Esophagus muscularis mucosa (tissue), 4 donors: Measurements from ENCODE around the gene CTXND2. TPM values are rescaled to one million over a fixed set of nuclear protein-coding genes. Genes with fewer than 3 reads are reported as not detected.

Source experiments
- DNase-seq: peaks from one replicate; pipeline ENCODE4 v3.0.0-alpha.2; 2017; ENCODE audit errors: extremely low spot score
- H3K27ac ChIP-seq, 4 donors: fragments of 200-600 bp; sonication (generic); replicated peaks in 1 of 4; 1 replicate in 3 of 4; 2 replicates in 1 of 4; pipeline ENCODE4 v1.5.1; 2016 to 2019; ENCODE audit warnings: mild to moderate bottlenecking in 1 of 4
- H3K27me3 ChIP-seq, 4 donors: fragments of 200-600 bp; sonication (generic); one replicate each; pipeline versions ENCODE4 v1.5.1 to v1.6.0; 2016 to 2019
- H3K36me3 ChIP-seq, 4 donors: fragments of 200-600 bp; sonication (generic); one replicate each; pipeline ENCODE4 v1.5.1; 2016 to 2019
- H3K4me1 ChIP-seq, 4 donors: fragments of 200-600 bp; sonication (generic); one replicate each; pipeline ENCODE4 v1.5.1; 2016 to 2019
- H3K4me3 ChIP-seq, 4 donors: fragments of 200-600 bp; sonication (generic); 1 replicate in 2 of 4; 2 replicates in 2 of 4; pipeline ENCODE4 v1.5.1; 2016 to 2019; ENCODE audit warnings: mild to moderate bottlenecking in 4 of 4, moderate library complexity in 1 of 4
- H3K9me3 ChIP-seq, 4 donors: fragments of 200-600 bp; sonication (generic); 1 replicate in 3 of 4; 2 replicates in 1 of 4; pipeline ENCODE4 v1.5.1; 2016 to 2019
- CTCF ChIP-seq, 3 experiments: fragments of 200-600 bp in 2 of 3; fragments of 450-650 bp in 1 of 3; sonication (generic) in 2 of 3; IDR thresholded peaks; one replicate each; pipeline ENCODE4 v1.5.1; 2017 to 2019; ENCODE audit warnings: antibody characterized with exemption in 3 of 3, mild to moderate bottlenecking in 2 of 3, moderate library complexity in 1 of 3
- EP300 ChIP-seq: sonication (generic); formaldehyde crosslinking; IDR thresholded peaks from one replicate; pipeline ENCODE4 v1.6.1; 2017; ENCODE audit warnings: antibody characterized with exemption
- POLR2A ChIP-seq: fragments of 450-650 bp; IDR thresholded peaks from one replicate; pipeline ENCODE4 v1.6.1; 2017; ENCODE audit warnings: antibody characterized with exemption, moderate library complexity, mild to moderate bottlenecking, low read depth
- POLR2AphosphoS5 ChIP-seq, 2 donors: sonication (generic); formaldehyde crosslinking; IDR thresholded peaks; one replicate each; pipeline ENCODE4 v1.6.1; 2017; ENCODE audit warnings: antibody characterized with exemption in 2 of 2
- WGBS: methylation state at CpG from one replicate; pipeline ENCODE4 v1.1.5; 2018; 5-methylcytosine and 5-hydroxymethylcytosine counted together
- intact Hi-C: fragments of 100-400 bp; cut with DNase I; formaldehyde crosslinking; loops from one replicate; pipeline ENCODE4 v1.15.1; 2023
- total RNA-seq, 4 donors: library from RNA; depleted of rRNA; stranded (reverse); fragments of >200 nt; gene quantifications; one replicate each; pipeline versions ENCODE4 v1.1.0 to v1.2.1, GENCODE V29; 2016

CTXND2 gene
- total RNA-seq, 4 donors from 2014 or later = not detected

- Histone ChIP-seq H3K27me3 (no peaks in the 10 kb centered on the region), H3K4me3 (no peak overlapping the region), H3K4me1 (no peaks in the 10 kb centered on the region), H3K9me3 (no peaks in the 10 kb centered on the region), H3K27ac (no peak overlapping the region), H3K36me3 (peaks cover 61 to 100% (median 81%) of the 10 kb centered on the region in 4 donors)
- TF ChIP-seq CTCF (IDR thresholded peaks at IDR 0.05) (no peak), POLR2AphosphoS5 (IDR thresholded peaks at IDR 0.05) (no peak), POLR2A (no peak), EP300 (no peak)
- intact Hi-C loops = no loop called here
- WGBS = 90% methylated on average over 3 of the region's 3 CpGs
- no peak for DNase-seq
Measured at GRCh38 chr1:150954708-150955107, 67.8 kb downstream of the CTXND2 start.

GRCh38 chr1:150955280-150955679 lies 68.3 kb downstream of the CTXND2 start:
- no peaks in the 10 kb centered on the region for H3K4me1 ChIP-seq
- no peak for DNase-seq
- no peak for TF ChIP-seq POLR2A
- TF ChIP-seq EP300 = no peak
- TF ChIP-seq CTCF (IDR thresholded peaks at IDR 0.05) = no peak
- no peak for TF ChIP-seq POLR2AphosphoS5 (IDR thresholded peaks at IDR 0.05)
- peaks cover 62 to 100% (median 81%) of the 10 kb centered on the region in 4 donors for H3K36me3 ChIP-seq
- no peak overlapping the region for H3K4me3 ChIP-seq
- no peak overlapping the region for H3K27ac ChIP-seq
- intact Hi-C loops = no loop called here
- no peaks in the 10 kb centered on the region for H3K9me3 ChIP-seq
- no peaks in the 10 kb centered on the region for H3K27me3 ChIP-seq

DNA sequence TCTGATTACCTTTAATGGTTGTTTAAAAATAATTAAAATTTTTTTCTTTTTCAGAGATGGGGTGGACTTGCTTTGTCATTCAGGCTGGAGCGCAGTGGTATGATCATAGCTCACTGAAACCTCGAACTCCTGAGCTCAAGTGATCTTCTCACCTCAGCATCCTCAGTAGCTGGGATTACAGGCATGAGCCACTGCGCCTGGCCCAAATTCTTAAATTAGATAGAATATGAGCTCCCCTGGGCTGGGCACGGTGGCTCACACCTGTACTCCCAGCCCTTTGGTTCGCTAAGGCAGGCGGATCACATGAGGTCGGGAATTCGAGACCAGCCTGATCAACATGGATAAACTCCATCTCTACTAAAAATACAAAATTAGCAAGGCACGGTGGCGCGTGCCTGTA lies 70.7 kb downstream of the CTXND2 start:
- Histone ChIP-seq H3K9me3 (no peaks in the 10 kb centered on the region), H3K36me3 (peaks cover 53 to 100% (median 81%) of the 10 kb centered on the region in 4 donors), H3K27ac (no peak overlapping the region), H3K27me3 (no peaks in the 10 kb centered on the region), H3K4me3 (no peak overlapping the region), H3K4me1 (no peaks in the 10 kb centered on the region)
- TF ChIP-seq EP300 (no peak), POLR2A (no peak), CTCF (IDR thresholded peaks at IDR 0.05) (no peak), POLR2AphosphoS5 (IDR thresholded peaks at IDR 0.05) (no peak)
- DNase-seq = no peak
- intact Hi-C loops = no loop called here
- 98% methylated on average over 11 of the region's 11 CpGs for WGBS

GRCh38 chr1:150960646-150961045 lies 73.7 kb downstream of the CTXND2 start:
- 97% methylated on average over 7 of the region's 7 CpGs for WGBS
- no peaks in the 10 kb centered on the region for H3K4me1 ChIP-seq
- intact Hi-C loops = no loop called here
- H3K9me3 ChIP-seq = no peaks in the 10 kb centered on the region
- peaks cover 61 to 100% (median 84%) of the 10 kb centered on the region in 4 donors for H3K36me3 ChIP-seq
- DNase-seq = no peak
- no peaks in the 10 kb centered on the region for H3K27me3 ChIP-seq
- TF ChIP-seq POLR2A = no peak
- H3K27ac ChIP-seq = no peak overlapping the region
- no peak overlapping the region for H3K4me3 ChIP-seq

DNA sequence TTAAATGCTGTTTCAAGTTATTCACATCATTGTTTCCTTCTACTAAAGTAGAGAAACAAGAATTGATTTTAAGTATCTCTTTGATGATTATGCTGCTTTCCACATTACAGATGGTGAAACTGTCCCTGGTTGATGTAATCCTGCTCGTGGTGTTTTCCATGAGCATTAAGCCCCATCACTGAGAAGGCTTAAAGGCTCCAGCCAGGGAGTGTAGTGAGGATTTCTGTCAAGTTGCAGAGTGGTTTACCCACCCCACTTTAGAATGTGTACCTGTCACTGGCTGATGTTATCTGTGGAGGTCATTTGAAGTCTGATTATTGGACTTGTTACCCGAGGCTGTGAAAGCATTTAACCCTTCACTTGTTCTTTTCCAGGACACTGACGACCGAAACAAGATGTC lies 74.8 kb downstream of the CTXND2 start:
- no peaks in the 10 kb centered on the region for H3K4me1 ChIP-seq
- no peak overlapping the region for H3K4me3 ChIP-seq
- no peak overlapping the region for H3K27ac ChIP-seq
- TF ChIP-seq POLR2AphosphoS5 (IDR thresholded peaks at IDR 0.05) (no peak), POLR2A (no peak)
- WGBS = 72% methylated on average over 4 of the region's 4 CpGs
- no peaks in the 10 kb centered on the region for H3K9me3 ChIP-seq
- no peaks in the 10 kb centered on the region for H3K27me3 ChIP-seq
- H3K36me3 ChIP-seq = peaks cover 72 to 100% (median 93%) of the 10 kb centered on the region in 4 donors
- no peak for DNase-seq
- intact Hi-C loops = no loop called here

Other genes with a start within 250 kb of the CTXND2 start
- 10 to 100 TPM; 16.2 to 23.9 (median 21.6) TPM for gene GOLPH3L, start 190.0 kb upstream of the CTXND2 start, total RNA-seq
- gene HORMAD1, start 166.2 kb upstream of the CTXND2 start, total RNA-seq = under 1 TPM in 2 of 4 donors, not detected in 2; 0.33 to 0.58 TPM
- gene CTSS, start 121.4 kb upstream of the CTXND2 start, total RNA-seq = 10 to 100 TPM; 20.2 to 82.7 (median 45.2) TPM
- 10 to 100 TPM; 29.5 to 49.3 (median 32.7) TPM for gene CTSK, start 78.9 kb upstream of the CTXND2 start, total RNA-seq
- 10 to 100 TPM; 39.5 to 44.5 (median 42.1) TPM for gene ARNT, start 10.5 kb upstream of the CTXND2 start, total RNA-seq
- 10 to 100 TPM; 24.9 to 30.2 (median 27.7) TPM for gene SETDB1, start 39.2 kb downstream of the CTXND2 start, total RNA-seq
- 100 to 1,000 TPM in 3 of 4 donors, 10 to 100 TPM in 1; 91.8 to 130 (median 117) TPM for gene CERS2, start 87.7 kb downstream of the CTXND2 start, total RNA-seq
- gene ANXA9, start 95.2 kb downstream of the CTXND2 start, total RNA-seq = under 1 TPM; 0.13 to 0.42 (median 0.34) TPM
- 10 to 100 TPM; 21.6 to 31.7 (median 27.0) TPM for gene MINDY1, start 119.8 kb downstream of the CTXND2 start, total RNA-seq
- gene PRUNE1, start 121.3 kb downstream of the CTXND2 start, total RNA-seq = 10 to 100 TPM; 17.4 to 40.7 (median 23.1) TPM
- under 1 TPM; under 0.01 to 0.17 (median 0.12) TPM for gene BNIPL, start 149.4 kb downstream of the CTXND2 start, total RNA-seq
- 1 to 10 TPM; 4.3 to 8.7 (median 8.2) TPM for gene C1orf56, start 160.6 kb downstream of the CTXND2 start, total RNA-seq
- gene CDC42SE1, start 172.5 kb downstream of the CTXND2 start, total RNA-seq = 10 to 100 TPM; 41.1 to 58.2 (median 49.6) TPM
- gene MLLT11, start 173.3 kb downstream of the CTXND2 start, total RNA-seq = 1 to 10 TPM in 2 of 4 donors, under 1 TPM in 2; 0.78 to 1.7 (median 1.2) TPM
- gene GABPB2, start 183.6 kb downstream of the CTXND2 start, total RNA-seq = 10 to 100 TPM; 16.1 to 25.7 (median 20.9) TPM